ENCODE data around the gene LAMA2.

The LAMA2 gene

DNA sequence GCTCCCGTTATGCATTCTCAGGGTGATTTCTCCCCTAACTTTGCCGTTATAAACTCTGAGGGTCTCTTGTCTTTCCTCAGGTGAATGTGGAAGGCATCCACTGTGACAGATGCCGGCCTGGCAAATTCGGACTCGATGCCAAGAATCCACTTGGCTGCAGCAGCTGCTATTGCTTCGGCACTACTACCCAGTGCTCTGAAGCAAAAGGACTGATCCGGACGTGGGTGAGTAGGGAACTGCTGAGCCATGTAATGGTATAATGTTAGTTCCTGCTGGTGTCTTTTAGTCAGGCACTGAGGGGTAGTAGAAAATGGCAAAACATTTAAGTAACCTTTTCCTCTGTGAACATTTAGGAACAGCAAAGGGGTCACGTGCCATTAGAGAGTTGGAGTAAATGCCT, 431.6 kb downstream of the LAMA2 start:
- H3K36me3 ChIP-seq (ENCODE audit: insufficient read depth, low read length), result no peaks in the 10 kb centered on the region
- no peaks in the 10 kb centered on the region for H4K20me1 ChIP-seq (ENCODE audit: insufficient read depth, low read length, poor library complexity, severe bottlenecking)
- H3K4me1 ChIP-seq (ENCODE audit: insufficient read depth, low read length, poor library complexity, severe bottlenecking), result no peaks in the 10 kb centered on the region
- H3K79me2 ChIP-seq (ENCODE audit: insufficient read depth, low read length), result no peaks in the 10 kb centered on the region
- no peaks in the 10 kb centered on the region for H3K27me3 ChIP-seq (ENCODE audit: insufficient read depth, low read length, poor library complexity, severe bottlenecking)
- H2AFZ ChIP-seq (ENCODE audit: low read length), result no peak overlapping the region
- no peaks in the 10 kb centered on the region for H3F3A ChIP-seq (ENCODE audit: low read depth)
- H3K4me3 ChIP-seq (ENCODE audit: low read length, poor library complexity, severe bottlenecking), result no peak overlapping the region
- no peaks in the 10 kb centered on the region for H3K9me2 ChIP-seq (replicated peaks; ENCODE audit: low read depth, low read length)
- TF ChIP-seq, protein P1, sequence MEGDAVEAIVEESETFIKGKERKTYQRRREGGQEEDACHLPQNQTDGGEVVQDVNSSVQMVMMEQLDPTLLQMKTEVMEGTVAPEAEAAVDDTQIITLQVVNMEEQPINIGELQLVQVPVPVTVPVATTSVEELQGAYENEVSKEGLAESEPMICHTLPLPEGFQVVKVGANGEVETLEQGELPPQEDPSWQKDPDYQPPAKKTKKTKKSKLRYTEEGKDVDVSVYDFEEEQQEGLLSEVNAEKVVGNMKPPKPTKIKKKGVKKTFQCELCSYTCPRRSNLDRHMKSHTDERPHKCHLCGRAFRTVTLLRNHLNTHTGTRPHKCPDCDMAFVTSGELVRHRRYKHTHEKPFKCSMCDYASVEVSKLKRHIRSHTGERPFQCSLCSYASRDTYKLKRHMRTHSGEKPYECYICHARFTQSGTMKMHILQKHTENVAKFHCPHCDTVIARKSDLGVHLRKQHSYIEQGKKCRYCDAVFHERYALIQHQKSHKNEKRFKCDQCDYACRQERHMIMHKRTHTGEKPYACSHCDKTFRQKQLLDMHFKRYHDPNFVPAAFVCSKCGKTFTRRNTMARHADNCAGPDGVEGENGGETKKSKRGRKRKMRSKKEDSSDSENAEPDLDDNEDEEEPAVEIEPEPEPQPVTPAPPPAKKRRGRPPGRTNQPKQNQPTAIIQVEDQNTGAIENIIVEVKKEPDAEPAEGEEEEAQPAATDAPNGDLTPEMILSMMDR (conservative IDR thresholded peaks at IDR 0.05; ENCODE audit: low read length), result no peak
- TF ChIP-seq EZH2phosphoT487 (IDR thresholded peaks at IDR 0.05; ENCODE audit: borderline replicate concordance), result no peak
- H3K9ac ChIP-seq (ENCODE audit: low read depth, low read length, poor library complexity, severe bottlenecking), result no peak overlapping the region
- H3K4me2 ChIP-seq (ENCODE audit: low read depth, low read length, poor library complexity, severe bottlenecking), result no peak overlapping the region
- H3K9me3 ChIP-seq (ENCODE audit: insufficient read depth, low read depth, low read length), result no peaks in the 10 kb centered on the region

DNA sequence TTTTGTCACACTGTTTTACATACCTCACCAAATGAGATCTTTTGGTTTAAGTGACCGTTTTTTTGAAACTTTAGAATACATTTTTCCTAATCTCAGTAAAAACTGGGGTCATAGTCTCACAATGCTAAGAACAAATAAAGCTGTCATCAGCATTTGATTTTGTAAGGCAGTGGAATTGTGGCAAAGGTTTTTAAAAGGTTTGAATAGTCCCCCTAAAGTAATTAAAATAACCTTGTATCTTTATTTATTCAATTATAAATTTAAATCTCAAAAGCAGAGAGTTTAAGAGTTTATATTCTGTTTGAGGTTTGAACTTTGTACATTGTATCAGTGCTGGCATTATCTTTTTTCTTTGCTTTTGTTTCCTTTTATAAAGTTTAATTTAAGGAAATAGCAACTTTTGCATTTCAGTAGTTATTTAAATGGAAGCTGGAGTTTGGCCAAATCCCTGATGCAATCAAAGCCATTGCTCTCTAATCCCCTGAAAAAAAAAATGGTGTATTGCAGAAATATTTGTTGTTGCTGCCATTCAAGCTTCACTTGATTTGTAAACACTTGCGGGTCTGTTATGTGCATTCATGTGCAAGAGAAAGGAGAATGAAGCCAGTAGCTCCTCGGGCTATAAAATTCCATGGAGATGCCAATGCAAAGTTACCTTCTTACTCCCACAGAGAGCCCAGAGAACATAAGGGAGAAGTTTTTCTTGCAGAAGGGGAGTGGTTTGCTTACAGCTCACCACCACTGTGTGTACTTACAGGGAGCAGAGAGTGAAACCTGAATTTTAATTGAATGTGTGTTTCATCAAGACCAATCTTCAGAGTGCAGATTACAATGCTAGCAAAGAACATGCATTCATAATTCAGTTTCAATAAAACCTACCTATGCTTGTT, 435.2 kb downstream of the LAMA2 start:
- no peaks in the 10 kb centered on the region for H3K9me2 ChIP-seq (replicated peaks; ENCODE audit: low read depth, low read length)
- H3K9me3 ChIP-seq (ENCODE audit: insufficient read depth, low read depth, low read length), result no peaks in the 10 kb centered on the region
- no peaks in the 10 kb centered on the region for H3K36me3 ChIP-seq (ENCODE audit: insufficient read depth, low read length)
- TF ChIP-seq, protein P1 (conservative IDR thresholded peaks at IDR 0.05; ENCODE audit: low read length), result no peak
- TF ChIP-seq EZH2phosphoT487 (IDR thresholded peaks at IDR 0.05; ENCODE audit: borderline replicate concordance), result no peak
- no peaks in the 10 kb centered on the region for H3K79me2 ChIP-seq (ENCODE audit: insufficient read depth, low read length)
- H3K4me2 ChIP-seq (ENCODE audit: low read depth, low read length, poor library complexity, severe bottlenecking), result no peak overlapping the region
- H3K4me3 ChIP-seq (ENCODE audit: low read length, poor library complexity, severe bottlenecking), result no peak overlapping the region
- H3F3A ChIP-seq (ENCODE audit: low read depth), result no peaks in the 10 kb centered on the region
- H3K4me1 ChIP-seq (ENCODE audit: insufficient read depth, low read length, poor library complexity, severe bottlenecking), result no peaks in the 10 kb centered on the region
- H4K20me1 ChIP-seq (ENCODE audit: insufficient read depth, low read length, poor library complexity, severe bottlenecking), result no peaks in the 10 kb centered on the region
- H3K27me3 ChIP-seq (ENCODE audit: insufficient read depth, low read length, poor library complexity, severe bottlenecking), result no peaks in the 10 kb centered on the region
- H3K9ac ChIP-seq (ENCODE audit: low read depth, low read length, poor library complexity, severe bottlenecking), result no peak overlapping the region
- H2AFZ ChIP-seq (ENCODE audit: low read length), result no peak overlapping the region

DNA sequence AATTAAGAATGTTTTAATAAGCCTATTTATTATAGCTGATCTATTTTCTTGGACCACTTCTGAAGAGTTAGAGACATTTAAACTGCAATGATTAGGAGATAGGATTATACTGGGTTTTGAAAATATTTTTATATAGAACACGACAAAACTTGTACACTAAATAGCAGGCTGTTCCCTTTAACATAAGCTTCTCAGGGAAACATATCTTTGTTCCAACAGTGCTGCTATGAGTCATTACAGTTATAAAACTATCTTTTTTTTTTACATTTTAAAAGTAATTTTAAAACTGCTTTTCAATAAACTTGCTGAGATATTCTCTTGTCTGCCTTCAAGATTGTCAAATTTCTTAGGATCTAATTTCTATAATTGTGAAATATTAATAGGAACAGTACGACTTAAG, 438.0 kb downstream of the LAMA2 start:
- no peak overlapping the region for H3K4me2 ChIP-seq (ENCODE audit: low read depth, low read length, poor library complexity, severe bottlenecking)
- no peaks in the 10 kb centered on the region for H3K4me1 ChIP-seq (ENCODE audit: insufficient read depth, low read length, poor library complexity, severe bottlenecking)
- H3K9me2 ChIP-seq (replicated peaks; ENCODE audit: low read depth, low read length), result no peaks in the 10 kb centered on the region
- no peak for TF ChIP-seq EZH2phosphoT487 (IDR thresholded peaks at IDR 0.05; ENCODE audit: borderline replicate concordance)
- TF ChIP-seq, protein P1 (conservative IDR thresholded peaks at IDR 0.05; ENCODE audit: low read length), result no peak
- no peak overlapping the region for H3K9ac ChIP-seq (ENCODE audit: low read depth, low read length, poor library complexity, severe bottlenecking)
- H3F3A ChIP-seq (ENCODE audit: low read depth), result no peaks in the 10 kb centered on the region
- no peaks in the 10 kb centered on the region for H3K9me3 ChIP-seq (ENCODE audit: insufficient read depth, low read depth, low read length)
- H4K20me1 ChIP-seq (ENCODE audit: insufficient read depth, low read length, poor library complexity, severe bottlenecking), result no peaks in the 10 kb centered on the region
- no peaks in the 10 kb centered on the region for H3K79me2 ChIP-seq (ENCODE audit: insufficient read depth, low read length)
- no peaks in the 10 kb centered on the region for H3K36me3 ChIP-seq (ENCODE audit: insufficient read depth, low read length)
- no peak overlapping the region for H2AFZ ChIP-seq (ENCODE audit: low read length)
- no peak overlapping the region for H3K4me3 ChIP-seq (ENCODE audit: low read length, poor library complexity, severe bottlenecking)
- H3K27me3 ChIP-seq (ENCODE audit: insufficient read depth, low read length, poor library complexity, severe bottlenecking), result no peaks in the 10 kb centered on the region
